ENCODE results near the gene PAK2.
"Not testable (repeated sequence)": the region's sequence is repeated elsewhere in the genome, so short reads cannot be mapped to it uniquely, and the experiment has no call there.

Gene PAK2

GRCh38 chr3:196788528-196788927 lies 48.9 kb downstream of the PAK2 start:
- DNase-seq = no peak

- no peak for DNase-seq
These were observed 50.3 kb downstream of the PAK2 start for GRCh38 chr3:196789885-196790359.

- DNase-seq = no peak
These were observed 51.0 kb downstream of the PAK2 start for GRCh38 chr3:196790636-196791035.

GRCh38 chr3:196792771-196793170 lies 53.1 kb downstream of the PAK2 start:
- no peak for DNase-seq

DNA sequence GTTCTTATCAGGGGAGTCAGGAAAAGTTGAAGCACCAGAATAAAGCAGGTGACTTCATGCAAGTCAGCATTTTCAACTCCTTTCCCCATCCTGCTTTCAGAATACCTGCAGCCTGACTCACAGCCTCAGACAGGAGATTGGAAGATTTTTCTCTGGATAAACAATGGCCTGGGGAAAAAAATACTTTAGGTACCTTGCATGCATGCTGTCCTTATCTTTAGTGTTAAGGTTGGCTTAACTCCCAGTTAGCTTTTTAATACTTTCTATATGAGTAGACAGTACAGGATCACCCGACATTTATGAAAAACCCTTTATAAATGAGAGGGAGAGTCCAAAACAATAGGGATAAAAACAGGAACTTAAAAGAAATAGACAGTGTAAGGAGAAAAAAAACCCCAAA lies 53.6 kb downstream of the PAK2 start:
- DNase-seq = no peak

- no peak for DNase-seq
These were observed 54.8 kb downstream of the PAK2 start for GRCh38 chr3:196794467-196794866.

- DNase-seq = no peak
These were observed 56.7 kb downstream of the PAK2 start for GRCh38 chr3:196796317-196796716.

DNA sequence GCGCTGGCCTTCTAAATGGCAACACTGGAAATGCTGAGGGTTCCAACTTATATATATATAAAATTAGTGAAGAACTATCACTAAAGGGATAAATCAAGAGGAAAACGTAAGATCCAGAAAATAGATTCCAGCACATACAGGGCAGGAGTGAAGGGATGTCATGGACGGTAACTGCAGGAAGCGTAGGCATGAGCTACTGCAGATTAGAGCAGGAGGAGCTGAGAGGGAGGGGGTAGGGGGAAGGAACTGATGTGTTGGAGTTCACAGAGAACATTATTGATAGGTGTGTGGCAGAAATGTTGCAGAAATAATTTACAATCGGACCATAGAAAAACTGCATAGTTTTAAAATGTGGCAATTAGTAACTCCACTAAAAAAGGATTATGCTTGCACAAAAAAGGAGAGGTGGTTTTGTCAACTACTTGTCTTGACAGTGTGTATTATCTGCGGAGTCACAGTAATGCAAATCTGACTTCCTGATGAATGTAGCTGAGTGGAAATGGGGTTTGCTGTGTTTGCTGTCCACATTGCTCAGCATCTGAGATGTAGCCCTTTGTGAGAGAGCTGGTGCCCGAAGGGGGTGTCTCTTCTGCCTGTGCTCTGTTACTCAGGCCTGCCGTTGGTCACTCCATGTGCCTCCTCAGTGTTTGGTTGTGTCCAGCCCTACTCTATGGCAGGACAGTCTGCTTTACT lies 61.2 kb downstream of the PAK2 start:
- DNase-seq = no peak

DNA sequence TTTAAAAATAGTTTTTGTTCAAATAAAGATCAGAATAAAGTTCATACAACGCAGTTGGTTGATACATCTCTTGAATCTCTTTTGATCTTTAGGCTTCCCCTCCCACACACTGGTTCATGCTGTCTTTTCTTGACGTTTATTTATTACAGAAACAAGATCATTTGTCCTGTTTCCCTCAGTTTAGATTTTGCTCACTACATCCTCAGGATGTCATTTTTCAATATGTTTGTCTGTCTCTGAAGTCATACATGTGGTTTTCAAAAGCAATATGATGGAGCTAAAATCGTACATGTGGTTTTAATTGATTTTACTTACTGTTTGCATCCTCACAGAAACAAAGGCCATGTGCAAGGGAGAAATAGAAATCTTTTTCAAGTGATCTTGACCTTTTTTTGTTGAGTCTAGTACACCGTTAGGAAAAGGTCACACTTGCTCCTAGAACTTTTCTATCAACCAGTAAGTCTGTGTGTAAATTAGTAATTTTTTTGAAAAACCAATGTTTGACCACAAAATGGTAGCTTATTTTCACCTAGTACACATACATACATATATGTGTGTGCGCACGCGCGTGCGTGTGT lies 64.3 kb downstream of the PAK2 start:
- DNase-seq = no peak

GRCh38 chr3:196804773-196805172 lies 65.1 kb downstream of the PAK2 start:
- DNase-seq = no peak

GRCh38 chr3:196810963-196811581 lies 71.4 kb downstream of the PAK2 start:
- DNase-seq = no peak

DNA sequence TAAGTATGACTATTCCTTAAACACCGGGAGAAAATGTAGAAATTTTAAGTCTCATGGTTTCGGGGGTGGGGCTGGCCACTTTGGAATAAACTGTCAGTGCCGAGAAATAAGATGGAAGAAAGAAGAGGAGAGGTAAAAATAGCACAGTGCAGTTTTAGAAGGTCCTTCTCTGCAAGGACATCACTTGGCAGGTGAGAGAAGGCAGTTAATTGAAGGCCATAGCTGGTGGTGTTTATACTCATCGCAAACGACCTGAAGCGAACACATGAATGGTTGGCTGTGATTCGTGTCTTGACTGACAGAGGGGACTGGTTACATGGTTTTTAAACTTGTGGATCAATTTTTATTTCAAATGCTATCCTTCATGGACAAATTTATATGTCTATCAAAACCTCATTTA lies 73.2 kb downstream of the PAK2 start:
- no peak for DNase-seq

DNA sequence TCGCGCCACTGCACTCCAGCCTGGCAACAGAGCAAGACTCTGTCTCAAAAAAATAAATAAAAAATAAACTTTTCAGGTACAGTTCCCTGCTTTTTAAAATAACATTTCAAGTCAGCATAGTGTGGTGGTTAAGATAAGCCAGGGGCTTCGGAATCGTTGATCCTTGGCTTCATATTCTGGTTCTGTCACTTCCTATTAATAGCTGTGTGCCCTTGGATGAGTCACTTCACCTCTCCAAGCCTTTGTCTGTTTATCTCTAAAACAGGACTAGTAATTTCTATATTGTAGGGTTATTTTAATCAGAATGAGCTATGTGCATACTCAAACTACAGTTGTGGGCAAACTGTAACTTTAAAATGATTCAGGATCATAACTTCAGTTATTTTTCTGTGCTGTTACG lies 74.2 kb downstream of the PAK2 start:
- DNase-seq = no peak

DNA sequence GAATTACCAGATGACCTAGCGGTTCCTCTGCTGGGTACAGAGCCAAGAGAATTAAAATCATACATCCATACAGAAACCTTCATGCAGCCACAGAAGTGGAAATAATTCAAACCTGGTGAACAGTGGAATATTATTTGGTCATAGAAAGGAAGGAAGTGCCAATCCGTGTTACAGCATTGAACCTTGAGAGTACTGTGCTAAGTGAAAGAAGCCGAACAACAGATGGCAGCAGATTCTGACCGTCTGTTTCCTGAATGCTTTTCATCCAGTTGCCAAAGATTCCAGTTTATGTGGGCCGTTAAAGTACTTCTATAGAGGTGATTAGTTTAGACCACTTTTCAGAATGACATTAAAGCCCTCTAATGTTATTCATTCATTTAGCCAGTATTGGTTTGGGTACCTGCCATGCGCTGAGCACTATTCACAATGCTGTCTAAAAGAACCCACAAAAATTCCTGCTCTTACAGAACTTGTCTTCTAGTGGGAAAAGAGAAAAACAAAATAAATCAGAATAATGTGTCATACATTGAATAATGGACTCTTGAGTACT lies 82.2 kb downstream of the PAK2 start:
- no peak for DNase-seq

DNA sequence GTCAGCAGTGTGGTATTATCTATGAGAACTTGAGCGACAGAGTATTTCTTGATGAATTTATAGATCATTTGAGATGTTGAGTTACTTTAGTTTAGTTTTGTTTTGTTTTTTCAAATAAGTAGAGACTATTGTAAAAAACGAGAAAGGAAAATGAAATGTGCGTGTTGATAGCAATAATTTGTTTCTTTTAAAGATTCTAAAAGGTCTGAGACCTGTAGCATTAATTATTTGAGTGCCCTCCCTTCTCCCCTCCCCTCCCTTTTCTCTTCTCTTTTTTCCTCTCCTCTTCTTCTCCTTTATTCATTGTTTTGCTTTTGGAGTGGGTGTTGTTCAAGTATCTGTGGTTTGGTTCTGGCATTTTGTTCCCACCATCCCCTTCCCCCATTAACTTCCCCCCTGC lies 90.0 kb downstream of the PAK2 start:
- not testable (repeated sequence) for DNase-seq

DNA sequence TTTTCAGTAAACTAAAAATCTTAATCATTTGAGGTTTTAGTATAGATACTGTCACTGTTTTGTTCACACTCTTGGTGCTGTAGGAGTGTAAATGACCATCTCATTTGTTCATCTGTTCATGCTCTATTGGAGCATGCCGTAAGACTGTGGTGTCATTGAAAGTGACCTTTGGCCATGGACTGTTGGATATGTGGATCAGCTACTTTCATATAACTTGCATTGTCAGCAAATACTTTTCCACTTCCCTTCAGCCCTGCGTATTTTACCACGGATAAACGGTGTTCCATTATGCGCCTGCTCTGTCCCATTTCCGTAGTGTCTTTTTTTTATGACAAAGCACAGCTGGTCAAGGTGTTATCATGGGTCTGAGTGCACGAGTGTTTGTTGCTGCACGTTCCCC lies 95.4 kb downstream of the PAK2 start:
- no peak for DNase-seq

GRCh38 chr3:196836626-196837025 lies 97.0 kb downstream of the PAK2 start:
- DNase-seq = not testable (repeated sequence)

GRCh38 chr3:196837819-196838420 lies 98.3 kb downstream of the PAK2 start:
- DNase-seq = peak; percentile 75

GRCh38 chr3:196839351-196839750 lies 99.7 kb downstream of the PAK2 start:
- not testable (repeated sequence) for DNase-seq

GRCh38 chr3:196842567-196843434 lies 103.1 kb downstream of the PAK2 start:
- no peak for DNase-seq

DNA sequence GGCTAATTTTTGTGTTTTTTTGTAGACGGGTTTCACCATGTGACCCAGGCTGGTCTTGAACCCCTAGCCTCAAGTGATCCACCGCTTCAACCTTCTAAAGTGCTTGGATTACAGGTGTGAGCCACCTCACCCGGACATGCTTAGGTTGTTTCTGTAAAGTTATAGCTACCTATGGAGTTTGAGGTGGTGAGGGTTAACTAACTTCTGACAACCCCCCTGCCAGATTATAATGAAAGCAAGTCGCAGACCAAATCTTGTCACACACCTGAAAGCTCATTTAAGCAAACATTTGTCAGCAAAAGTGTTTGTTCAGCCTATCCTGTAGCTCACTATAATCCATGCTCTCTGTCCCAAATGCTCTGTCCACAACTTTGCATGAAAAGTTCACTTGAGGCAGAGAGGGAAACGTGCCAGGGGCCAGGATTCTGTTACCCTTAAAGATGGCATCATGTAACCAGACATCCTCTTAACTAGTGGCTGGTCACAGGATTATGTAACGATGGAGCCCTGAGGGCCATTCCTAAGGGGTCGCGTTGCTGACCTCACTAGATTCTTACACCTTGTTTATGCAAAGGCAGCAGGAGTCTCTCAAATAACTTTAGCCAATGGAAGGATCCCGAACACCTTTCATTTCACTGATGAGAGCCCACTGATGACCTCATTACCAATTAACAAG lies 103.9 kb downstream of the PAK2 start:
- DNase-seq = no peak
